Measurements from ENCODE around the gene KSR2. TPM values are rescaled to one million over a fixed set of nuclear protein-coding genes. Genes with fewer than 3 reads are reported as not detected.

KSR2 gene
- total and polyA plus RNA-seq, 3 experiments from 2014 or later: 0.07 to 0.11 TPM; not detected in 1

DNA sequence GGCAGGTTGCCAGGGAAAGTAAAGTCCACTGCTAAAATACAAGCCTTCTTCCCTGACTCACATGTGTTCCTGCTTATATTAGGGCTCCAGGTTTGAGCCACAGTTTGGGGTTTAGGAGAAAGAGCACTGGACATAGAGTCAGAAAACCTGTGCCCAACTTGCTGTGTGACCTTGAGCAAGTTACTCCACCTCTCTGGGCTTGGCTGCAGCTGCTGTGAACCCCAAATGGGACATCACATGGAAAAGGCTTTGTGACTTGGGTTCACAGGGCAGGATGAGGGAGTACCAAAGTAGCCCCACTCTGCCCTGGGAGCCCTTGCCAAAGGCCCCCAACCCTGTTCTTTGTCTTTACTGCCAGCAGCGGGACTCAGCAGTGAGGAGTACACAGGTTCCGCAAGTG lies 528.4 kb downstream of the KSR2 start:
- no peak overlapping the region for H3K27ac Mint-ChIP-seq
- peaks cover 0 to 7% (median 0%) of the 10 kb centered on the region in 5 donors for H3K9me3 Mint-ChIP-seq

DNA sequence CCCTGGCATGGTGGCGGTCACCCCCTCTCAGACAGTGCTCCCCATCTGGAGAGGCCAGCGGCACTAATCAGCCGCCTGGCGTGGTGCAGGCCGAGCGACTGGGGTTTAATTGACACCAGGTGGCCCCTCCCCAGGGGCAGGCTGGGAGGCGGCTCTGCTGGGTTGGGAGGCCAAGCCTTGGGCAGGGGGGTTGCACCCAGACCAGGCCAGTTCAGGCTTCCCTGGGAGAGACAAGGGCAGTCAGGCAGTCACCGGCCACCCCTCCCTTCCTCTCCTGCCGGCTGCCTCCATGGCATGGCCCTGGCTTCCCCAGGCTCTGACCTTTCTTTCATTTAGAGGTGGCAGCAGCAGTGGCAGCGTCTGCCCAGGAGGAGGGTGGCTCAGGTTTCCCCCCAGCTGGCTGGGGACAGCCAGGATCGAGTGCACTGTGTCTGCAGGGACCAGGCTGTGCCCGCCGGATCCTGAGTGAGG lies 529.2 kb downstream of the KSR2 start:
- Histone ChIP-seq H3K36me3 (ENCODE audit: insufficient read depth, low read length) (no peaks in the 10 kb centered on the region), H3K27ac (ENCODE audit: low read depth, low read length) (no peak overlapping the region), H3K27me3 (ENCODE audit: insufficient read depth, low read length, poor library complexity, severe bottlenecking) (no peaks in the 10 kb centered on the region), H3K4me1 (ENCODE audit: insufficient read depth, low read length) (no peaks in the 10 kb centered on the region), H3K9me3 (ENCODE audit: low read length) (no peaks in the 10 kb centered on the region), H3K4me3 (ENCODE audit: low read length) (no peak overlapping the region)
- DNase-seq: no peak
- ChIA-PET POLR2A (no interaction called here), CTCF (no interaction called here)
- peaks cover 0 to 7% (median 0%) of the 10 kb centered on the region in 5 donors for H3K9me3 Mint-ChIP-seq
- no peak overlapping the region for H3K4me3 Mint-ChIP-seq
- H3K27ac Mint-ChIP-seq: no peak overlapping the region
- H3K36me3 Mint-ChIP-seq: no peaks in the 10 kb centered on the region
- H3K27me3 Mint-ChIP-seq: no peaks in the 10 kb centered on the region
- no peaks in the 10 kb centered on the region for H3K4me1 Mint-ChIP-seq

More for the DNA sequence above, 528.4 kb downstream of the KSR2 start:
- H3K36me3 Mint-ChIP-seq: no peaks in the 10 kb centered on the region
- Histone ChIP-seq H3K36me3 (ENCODE audit: insufficient read depth, low read length) (no peaks in the 10 kb centered on the region), H3K27ac (ENCODE audit: low read depth, low read length) (no peak overlapping the region), H3K27me3 (ENCODE audit: insufficient read depth, low read length, poor library complexity, severe bottlenecking) (no peaks in the 10 kb centered on the region), H3K4me1 (ENCODE audit: insufficient read depth, low read length) (no peaks in the 10 kb centered on the region), H3K9me3 (ENCODE audit: low read length) (no peaks in the 10 kb centered on the region), H3K4me3 (ENCODE audit: low read length) (no peak overlapping the region)
- DNase-seq: no peak
- H3K4me3 Mint-ChIP-seq: no peak overlapping the region
- ChIA-PET POLR2A (no interaction called here), CTCF (no interaction called here)
- no peaks in the 10 kb centered on the region for H3K4me1 Mint-ChIP-seq
- H3K27me3 Mint-ChIP-seq: no peaks in the 10 kb centered on the region

DNA sequence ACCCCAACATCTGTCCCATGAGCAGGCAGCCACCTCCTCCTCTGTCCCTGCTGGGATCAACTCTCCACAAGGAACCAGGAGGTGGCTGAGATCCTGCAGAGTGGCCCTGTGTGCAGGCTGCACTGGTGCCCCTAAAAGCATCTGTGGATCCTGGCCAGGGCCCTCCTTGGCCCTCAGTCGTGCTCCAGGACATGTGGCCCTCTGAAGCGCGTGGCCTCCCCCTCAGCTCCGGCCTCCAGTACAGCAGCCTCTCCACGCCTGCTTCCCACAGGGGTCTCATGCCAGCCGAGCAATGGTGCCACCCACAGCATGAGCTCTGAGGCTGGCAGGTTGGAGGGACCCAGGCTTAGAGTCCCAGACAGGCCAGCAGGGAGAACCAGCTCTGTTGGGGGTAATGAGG lies 530.0 kb downstream of the KSR2 start:
- Histone ChIP-seq H3K27me3 (ENCODE audit: insufficient read depth, low read length, poor library complexity, severe bottlenecking) (no peaks in the 10 kb centered on the region), H3K27ac (ENCODE audit: low read depth, low read length) (no peak overlapping the region), H3K9me3 (ENCODE audit: low read length) (no peaks in the 10 kb centered on the region), H3K4me3 (ENCODE audit: low read length) (no peak overlapping the region), H3K36me3 (ENCODE audit: insufficient read depth, low read length) (no peaks in the 10 kb centered on the region), H3K4me1 (ENCODE audit: insufficient read depth, low read length) (no peaks in the 10 kb centered on the region)
- ChIA-PET CTCF (no interaction called here), POLR2A (no interaction called here)
- Mint-ChIP-seq H3K4me3 (no peak overlapping the region), H3K9me3 (peaks cover 0 to 7% (median 0%) of the 10 kb centered on the region in 5 donors), H3K4me1 (no peaks in the 10 kb centered on the region), H3K27me3 (no peaks in the 10 kb centered on the region), H3K27ac (no peak overlapping the region), H3K36me3 (no peaks in the 10 kb centered on the region)
- DNase-seq: no peak

DNA sequence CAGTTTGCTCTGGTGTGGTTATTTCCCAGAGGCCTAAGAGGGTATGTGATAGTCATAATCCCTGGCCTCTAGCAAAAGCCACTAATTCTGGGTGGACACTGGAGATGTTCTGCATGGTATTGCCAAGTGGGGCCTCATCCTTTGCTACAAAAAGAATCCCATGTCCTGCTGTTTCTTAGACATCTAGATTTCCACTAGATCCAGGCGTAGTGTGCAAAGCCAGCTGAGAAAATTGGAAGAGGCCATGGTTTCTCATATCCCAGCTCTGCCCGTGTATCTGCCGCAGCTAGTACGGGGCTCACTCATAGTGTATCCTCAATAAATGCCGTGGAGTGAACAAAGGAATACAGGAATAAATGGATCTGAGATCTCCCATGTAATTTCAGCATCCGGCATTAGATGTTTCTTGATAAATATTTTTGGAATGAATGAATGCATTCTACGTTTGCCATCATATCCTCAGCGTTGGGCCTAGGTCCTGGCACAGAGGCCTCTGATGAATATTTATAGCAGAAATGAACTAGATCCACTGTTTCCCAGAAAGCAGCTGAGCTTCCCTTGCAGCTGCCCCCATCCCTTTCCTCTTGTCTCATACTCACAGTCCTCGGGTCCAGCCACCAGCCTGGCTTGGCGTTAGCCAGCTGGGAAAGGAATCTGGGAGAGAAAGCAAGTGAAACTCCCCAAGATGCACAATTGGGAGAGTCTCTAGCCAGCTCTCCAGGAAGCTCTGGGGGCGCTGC lies 531.1 kb downstream of the KSR2 start:
- Mint-ChIP-seq H3K4me3 (no peak overlapping the region), H3K4me1 (no peaks in the 10 kb centered on the region), H3K27me3 (no peaks in the 10 kb centered on the region), H3K9me3 (peaks cover 0 to 7% (median 0%) of the 10 kb centered on the region in 5 donors), H3K27ac (no peak overlapping the region), H3K36me3 (no peaks in the 10 kb centered on the region)
- H3K36me3 ChIP-seq (ENCODE audit: insufficient read depth, low read length): no peaks in the 10 kb centered on the region
- H3K4me1 ChIP-seq (ENCODE audit: insufficient read depth, low read length): no peaks in the 10 kb centered on the region
- H3K27me3 ChIP-seq (ENCODE audit: insufficient read depth, low read length, poor library complexity, severe bottlenecking): no peaks in the 10 kb centered on the region
- no peaks in the 10 kb centered on the region for H3K9me3 ChIP-seq (ENCODE audit: low read length)
- CTCF ChIA-PET: interaction anchor here (1.3 kb wide), 1 partner anchor 10 kb away, joined by 4 read pairs; no protein-coding TSS in a partner anchor
- POLR2A ChIA-PET: no interaction called here
- DNase-seq: no peak
- H3K27ac ChIP-seq (ENCODE audit: low read depth, low read length): no peak overlapping the region
- H3K4me3 ChIP-seq (ENCODE audit: low read length): no peak overlapping the region

GRCh38 chr12:117433878-117434277 lies 534.9 kb downstream of the KSR2 start:
- H3K4me3 ChIP-seq (ENCODE audit: low read length): no peak overlapping the region
- Mint-ChIP-seq H3K27me3 (no peaks in the 10 kb centered on the region), H3K36me3 (no peaks in the 10 kb centered on the region), H3K4me3 (no peak overlapping the region), H3K9me3 (peaks cover 0 to 5% (median 0%) of the 10 kb centered on the region in 5 donors), H3K4me1 (no peaks in the 10 kb centered on the region), H3K27ac (no peak overlapping the region)
- POLR2A ChIA-PET: no interaction called here
- H3K4me1 ChIP-seq (ENCODE audit: insufficient read depth, low read length): no peaks in the 10 kb centered on the region
- H3K27ac ChIP-seq (ENCODE audit: low read depth, low read length): no peak overlapping the region
- CTCF ChIA-PET: no interaction called here
- H3K27me3 ChIP-seq (ENCODE audit: insufficient read depth, low read length, poor library complexity, severe bottlenecking): no peaks in the 10 kb centered on the region
- DNase-seq: no peak
- H3K36me3 ChIP-seq (ENCODE audit: insufficient read depth, low read length): no peaks in the 10 kb centered on the region
- H3K9me3 ChIP-seq (ENCODE audit: low read length): no peaks in the 10 kb centered on the region

DNA sequence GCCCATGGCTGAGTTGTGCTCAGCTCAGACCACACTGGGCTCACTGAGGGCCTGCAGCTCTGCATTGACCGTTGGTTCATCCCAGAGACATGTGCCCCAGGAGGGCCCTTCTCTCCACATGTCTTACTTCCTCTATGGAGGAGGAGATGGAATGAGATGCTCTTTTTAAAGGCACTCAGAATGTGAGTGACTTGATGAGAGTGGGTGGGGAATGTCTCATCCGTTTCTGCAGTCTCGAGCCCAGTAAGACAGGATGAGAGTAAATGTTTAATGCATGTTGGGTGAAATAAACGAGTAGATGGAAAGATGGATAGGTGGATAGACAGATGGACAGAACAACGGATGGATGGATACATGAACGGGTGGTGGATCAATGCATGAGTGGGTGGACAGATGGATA lies 538.5 kb downstream of the KSR2 start:
- Histone ChIP-seq H3K27ac (ENCODE audit: low read depth, low read length) (no peak overlapping the region), H3K4me3 (ENCODE audit: low read length) (no peak overlapping the region), H3K4me1 (ENCODE audit: insufficient read depth, low read length) (no peaks in the 10 kb centered on the region), H3K27me3 (ENCODE audit: insufficient read depth, low read length, poor library complexity, severe bottlenecking) (no peaks in the 10 kb centered on the region), H3K36me3 (ENCODE audit: insufficient read depth, low read length) (no peaks in the 10 kb centered on the region), H3K9me3 (ENCODE audit: low read length) (no peaks in the 10 kb centered on the region)
- ChIA-PET CTCF (no interaction called here), POLR2A (no interaction called here)
- Mint-ChIP-seq H3K9me3 (peaks cover 0 to 5% (median 2%) of the 10 kb centered on the region in 5 donors), H3K27me3 (no peaks in the 10 kb centered on the region), H3K27ac (no peak overlapping the region), H3K4me1 (no peaks in the 10 kb centered on the region), H3K36me3 (no peaks in the 10 kb centered on the region), H3K4me3 (no peak overlapping the region)
- no peak for DNase-seq

GRCh38 chr12:117427211-117427610 lies 541.6 kb downstream of the KSR2 start:
- ChIA-PET POLR2A (no interaction called here), CTCF (no interaction called here)
- Histone ChIP-seq H3K36me3 (ENCODE audit: insufficient read depth, low read length) (no peaks in the 10 kb centered on the region), H3K4me1 (ENCODE audit: insufficient read depth, low read length) (no peaks in the 10 kb centered on the region), H3K9me3 (ENCODE audit: low read length) (no peaks in the 10 kb centered on the region), H3K27ac (ENCODE audit: low read depth, low read length) (no peak overlapping the region), H3K4me3 (ENCODE audit: low read length) (no peak overlapping the region), H3K27me3 (ENCODE audit: insufficient read depth, low read length, poor library complexity, severe bottlenecking) (no peaks in the 10 kb centered on the region)
- no peak overlapping the region for H3K4me3 Mint-ChIP-seq
- H3K27me3 Mint-ChIP-seq: peaks cover 0 to 2% of the 10 kb centered on the region in 2 donors
- H3K9me3 Mint-ChIP-seq: peaks cover 0 to 13% (median 5%) of the 10 kb centered on the region in 5 donors
- H3K36me3 Mint-ChIP-seq: no peaks in the 10 kb centered on the region
- no peaks in the 10 kb centered on the region for H3K4me1 Mint-ChIP-seq
- DNase-seq: no peak
- H3K27ac Mint-ChIP-seq: no peak overlapping the region

DNA sequence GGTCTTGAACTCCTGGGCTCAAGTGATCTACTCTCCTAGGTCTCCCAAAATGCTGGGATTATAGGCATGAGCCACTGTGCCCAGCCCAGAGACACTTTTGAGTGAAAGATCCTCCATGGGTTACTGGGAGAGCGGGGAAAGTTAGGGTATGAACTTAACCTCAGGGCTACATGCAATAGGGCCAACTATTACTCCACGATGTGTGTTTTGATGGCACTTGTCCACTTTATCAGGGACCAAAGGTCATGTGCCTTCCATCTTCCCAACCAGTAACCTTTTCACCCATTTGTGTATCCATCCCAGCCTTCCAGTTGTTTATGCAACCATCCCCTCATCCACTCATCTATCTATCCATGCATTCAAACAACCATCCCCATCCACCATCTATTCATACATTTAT lies 546.8 kb downstream of the KSR2 start:
- H3K9me3 Mint-ChIP-seq: peaks cover 0 to 9% (median 5%) of the 10 kb centered on the region in 5 donors
- DNase-seq: no peak
- ChIA-PET POLR2A (no interaction called here), CTCF (interaction anchor here (1.1 kb wide), 1 partner anchor 9 kb away, joined by 3 read pairs; no protein-coding TSS in a partner anchor)
- no peaks in the 10 kb centered on the region for H3K36me3 Mint-ChIP-seq
- peaks cover 2 to 3% of the 10 kb centered on the region in 2 donors for H3K27me3 Mint-ChIP-seq
- no peaks in the 10 kb centered on the region for H3K4me1 ChIP-seq (ENCODE audit: insufficient read depth, low read length)
- no peak overlapping the region for H3K27ac Mint-ChIP-seq
- H3K27ac ChIP-seq (ENCODE audit: low read depth, low read length): no peak overlapping the region
- no peaks in the 10 kb centered on the region for H3K27me3 ChIP-seq (ENCODE audit: insufficient read depth, low read length, poor library complexity, severe bottlenecking)
- no peak overlapping the region for H3K4me3 ChIP-seq (ENCODE audit: low read length)
- H3K4me1 Mint-ChIP-seq: no peaks in the 10 kb centered on the region
- no peak overlapping the region for H3K4me3 Mint-ChIP-seq
- H3K9me3 ChIP-seq (ENCODE audit: low read length): no peaks in the 10 kb centered on the region
- H3K36me3 ChIP-seq (ENCODE audit: insufficient read depth, low read length): no peaks in the 10 kb centered on the region

Data from CD8-positive, alpha-beta memory T cell (primary cell).